Neural progenitor cell (in vitro differentiated cells): ENCODE data around the gene COMMD1. TPM values are rescaled to one million over a fixed set of nuclear protein-coding genes. Genes with fewer than 3 reads are reported as not detected.

Experiments
- DNase-seq: peaks from one replicate; pipeline ENCODE4 v3.0.0-alpha.2; 2016; ENCODE audit warnings: low spot score
- H2AFZ ChIP-seq: fragments of 200-600 bp; sonication (generic); replicated peaks from 2 replicates; pipeline ENCODE4 v1.6.1; 2016; ENCODE audit warnings: antibody characterized with exemption
- H3F3A ChIP-seq: fragments of 200-600 bp; sonication (generic); 2 replicates; pipeline ENCODE4 v1.6.1; 2016; ENCODE audit warnings: antibody characterized with exemption, low read depth
- H3K27ac ChIP-seq: fragments of 200-600 bp; sonication (generic); 2 replicates; pipeline ENCODE4 v1.5.1; 2016; ENCODE audit warnings: mild to moderate bottlenecking
- H3K27me3 ChIP-seq: fragments of 200-600 bp; sonication (generic); 2 replicates; pipeline ENCODE4 v1.6.1; 2016; ENCODE audit warnings: mild to moderate bottlenecking, moderate library complexity
- H3K36me3 ChIP-seq: fragments of 200-600 bp; sonication (generic); 2 replicates; pipeline ENCODE4 v1.5.1; 2016
- H3K4me1 ChIP-seq: fragments of 200-600 bp; sonication (generic); 2 replicates; pipeline ENCODE4 v1.6.1; 2016; ENCODE audit warnings: mixed run types
- H3K4me2 ChIP-seq: fragments of 200-600 bp; sonication (generic); 2 replicates; pipeline ENCODE4 v1.6.1; 2016
- H3K4me3 ChIP-seq: fragments of 200-600 bp; sonication (generic); 2 replicates; pipeline ENCODE4 v1.5.1; 2016
- H3K79me2 ChIP-seq: fragments of 200-600 bp; sonication (generic); 2 replicates; pipeline ENCODE4 v1.6.1; 2016; ENCODE audit warnings: low read depth
- H3K9ac ChIP-seq: fragments of 200-600 bp; sonication (generic); 2 replicates; pipeline ENCODE4 v1.6.1; 2016
- H3K9me3 ChIP-seq: fragments of 200-600 bp; sonication (generic); 2 replicates; pipeline ENCODE4 v1.5.1; 2016; ENCODE audit warnings: low read depth
- H4K20me1 ChIP-seq: fragments of 200-600 bp; sonication (generic); 2 replicates; pipeline ENCODE4 v1.6.1; 2016; ENCODE audit warnings: low read depth
- H3K27ac Mint-ChIP-seq: 3 replicates; pipeline ENCODE4 v1.8.0; 2021; ENCODE audit warnings: mixed read lengths
- H3K27me3 Mint-ChIP-seq: 2 replicates; pipeline ENCODE4 v1.8.0; 2022; ENCODE audit warnings: low read depth, mild to moderate bottlenecking, inconsistent platforms, moderate library complexity, mixed read lengths; ENCODE audit not compliant: insufficient read depth
- H3K36me3 Mint-ChIP-seq: 3 replicates; pipeline ENCODE4 v1.8.0; 2021; ENCODE audit warnings: mixed read lengths
- H3K4me1 Mint-ChIP-seq: 3 replicates; pipeline ENCODE4 v1.8.0; 2021; ENCODE audit warnings: mixed read lengths
- H3K4me3 Mint-ChIP-seq: 3 replicates; pipeline ENCODE4 v1.8.0; 2021; ENCODE audit warnings: mild to moderate bottlenecking, moderate library complexity, mixed read lengths
- H3K9me3 Mint-ChIP-seq: 3 replicates; pipeline ENCODE4 v1.8.0; 2020; ENCODE audit warnings: mixed read lengths
- CTCF ChIP-seq: fragments of 200-600 bp; sonication (generic); IDR thresholded peaks from 2 replicates; pipeline ENCODE4 v1.5.1; 2017; ENCODE audit warnings: antibody characterized with exemption, mild to moderate bottlenecking
- EZH2 ChIP-seq: fragments of 200-600 bp; sonication (generic); IDR thresholded peaks from 2 replicates; pipeline ENCODE4 v1.6.1; 2017; ENCODE audit warnings: antibody characterized with exemption, mild to moderate bottlenecking, moderate library complexity
- EZH2phosphoT487 ChIP-seq: fragments of 200-600 bp; sonication (generic); IDR thresholded peaks from 2 replicates; pipeline ENCODE4 v1.6.1; 2017; ENCODE audit warnings: antibody characterized with exemption
- total RNA-seq: library from RNA; depleted of rRNA; stranded (reverse); fragments of >200 nt; gene quantifications from 2 replicates; pipeline ENCODE4 v1.2.3, GENCODE V29; 2015; ENCODE audit warnings: low replicate concordance

COMMD1 gene
- total RNA-seq, 1 donor from 2014 or later = 26.7 TPM

- H3K4me3 ChIP-seq = no peak overlapping the region
- no peaks in the 10 kb centered on the region for H3K36me3 Mint-ChIP-seq
- H3K4me1 ChIP-seq = no peaks in the 10 kb centered on the region
- no peaks in the 10 kb centered on the region for H3K9me3 ChIP-seq
- H3K9ac ChIP-seq = no peak overlapping the region
- H3F3A ChIP-seq = no peaks in the 10 kb centered on the region
- H3K27ac ChIP-seq = no peak overlapping the region
- no peak for TF ChIP-seq EZH2
- TF ChIP-seq EZH2phosphoT487 = no peak
- no peak for TF ChIP-seq CTCF
- no peaks in the 10 kb centered on the region for H3K9me3 Mint-ChIP-seq
- no peaks in the 10 kb centered on the region for H3K36me3 ChIP-seq
- DNase-seq = peak; percentile 34
- H3K27ac Mint-ChIP-seq = no peak overlapping the region
- H3K27me3 ChIP-seq = no peaks in the 10 kb centered on the region
- no peak overlapping the region for H3K4me3 Mint-ChIP-seq
- no peaks in the 10 kb centered on the region for H3K27me3 Mint-ChIP-seq
- no peaks in the 10 kb centered on the region for H3K79me2 ChIP-seq
- no peaks in the 10 kb centered on the region for H4K20me1 ChIP-seq
- H3K4me1 Mint-ChIP-seq = no peaks in the 10 kb centered on the region
- no peak overlapping the region for H2AFZ ChIP-seq
- H3K4me2 ChIP-seq = no peak overlapping the region
Measured at GRCh38 chr2:62014102-62014501, 108.6 kb downstream of the COMMD1 start.

GRCh38 chr2:62016957-62017356, 111.5 kb downstream of the COMMD1 start:
- Histone ChIP-seq H3K4me3 (no peak overlapping the region), H3K4me1 (no peaks in the 10 kb centered on the region), H2AFZ (no peak overlapping the region), H3K4me2 (no peak overlapping the region), H3K9me3 (no peaks in the 10 kb centered on the region), H3K27ac (no peak overlapping the region), H3K27me3 (no peaks in the 10 kb centered on the region), H3K79me2 (no peaks in the 10 kb centered on the region), H3K36me3 (no peaks in the 10 kb centered on the region), H3F3A (no peaks in the 10 kb centered on the region), H3K9ac (no peak overlapping the region), H4K20me1 (no peaks in the 10 kb centered on the region)
- Mint-ChIP-seq H3K27me3 (no peaks in the 10 kb centered on the region), H3K9me3 (no peaks in the 10 kb centered on the region), H3K4me3 (no peak overlapping the region), H3K36me3 (no peaks in the 10 kb centered on the region), H3K4me1 (no peaks in the 10 kb centered on the region), H3K27ac (no peak overlapping the region)
- TF ChIP-seq CTCF = no peak
- DNase-seq = no peak

GRCh38 chr2:62029910-62030309, 124.4 kb downstream of the COMMD1 start:
- Mint-ChIP-seq H3K36me3 (no peaks in the 10 kb centered on the region), H3K27ac (no peak overlapping the region), H3K4me1 (no peaks in the 10 kb centered on the region), H3K4me3 (no peak overlapping the region), H3K27me3 (no peaks in the 10 kb centered on the region), H3K9me3 (no peaks in the 10 kb centered on the region)
- no peak for TF ChIP-seq CTCF
- no peak for TF ChIP-seq EZH2
- TF ChIP-seq EZH2phosphoT487 = no peak
- no peak for DNase-seq
- H3K9me3 ChIP-seq = no peaks in the 10 kb centered on the region
- H3K4me3 ChIP-seq = no peak overlapping the region
- H3K9ac ChIP-seq = no peak overlapping the region
- no peaks in the 10 kb centered on the region for H3F3A ChIP-seq
- H2AFZ ChIP-seq = no peak overlapping the region
- no peaks in the 10 kb centered on the region for H4K20me1 ChIP-seq
- no peaks in the 10 kb centered on the region for H3K36me3 ChIP-seq
- no peaks in the 10 kb centered on the region for H3K79me2 ChIP-seq
- H3K27ac ChIP-seq = no peak overlapping the region
- peaks cover 13% of the 10 kb centered on the region for H3K4me1 ChIP-seq
- H3K4me2 ChIP-seq = no peak overlapping the region
- no peaks in the 10 kb centered on the region for H3K27me3 ChIP-seq

GRCh38 chr2:62030902-62031301, 125.4 kb downstream of the COMMD1 start:
- Histone ChIP-seq H3K9me3 (no peaks in the 10 kb centered on the region), H3F3A (no peaks in the 10 kb centered on the region), H2AFZ (no peak overlapping the region), H3K36me3 (no peaks in the 10 kb centered on the region), H3K4me2 (no peak overlapping the region), H3K4me3 (no peak overlapping the region), H3K27ac (no peak overlapping the region), H3K9ac (no peak overlapping the region), H4K20me1 (no peaks in the 10 kb centered on the region), H3K27me3 (no peaks in the 10 kb centered on the region), H3K4me1 (peaks cover 13% of the 10 kb centered on the region), H3K79me2 (no peaks in the 10 kb centered on the region)
- no peaks in the 10 kb centered on the region for H3K9me3 Mint-ChIP-seq
- H3K4me3 Mint-ChIP-seq = no peak overlapping the region
- no peak overlapping the region for H3K27ac Mint-ChIP-seq
- TF ChIP-seq EZH2 (no peak), CTCF (no peak), EZH2phosphoT487 (no peak)
- no peak for DNase-seq
- H3K36me3 Mint-ChIP-seq = no peaks in the 10 kb centered on the region
- no peaks in the 10 kb centered on the region for H3K4me1 Mint-ChIP-seq
- H3K27me3 Mint-ChIP-seq = no peaks in the 10 kb centered on the region
